ENCODE results near the gene KRT16. TPM values are rescaled to one million over a fixed set of nuclear protein-coding genes. Genes with fewer than 3 reads are reported as not detected.

The KRT16 gene
- total and polyA plus RNA-seq, 12 donors = 0.12 to 0.44 (median 0.15) TPM; not detected in 9

GRCh38 chr17:41563607-41564170, 48.9 kb downstream of the KRT16 start:
- DNase-seq (no peak), ATAC-seq (no peak)
- H3K9me3 ChIP-seq = peaks cover 0 to 10% (median 0%) of the 10 kb centered on the region in 11 donors
- H3K27ac ChIP-seq = no peak overlapping the region
- TF ChIP-seq, protein P1, sequence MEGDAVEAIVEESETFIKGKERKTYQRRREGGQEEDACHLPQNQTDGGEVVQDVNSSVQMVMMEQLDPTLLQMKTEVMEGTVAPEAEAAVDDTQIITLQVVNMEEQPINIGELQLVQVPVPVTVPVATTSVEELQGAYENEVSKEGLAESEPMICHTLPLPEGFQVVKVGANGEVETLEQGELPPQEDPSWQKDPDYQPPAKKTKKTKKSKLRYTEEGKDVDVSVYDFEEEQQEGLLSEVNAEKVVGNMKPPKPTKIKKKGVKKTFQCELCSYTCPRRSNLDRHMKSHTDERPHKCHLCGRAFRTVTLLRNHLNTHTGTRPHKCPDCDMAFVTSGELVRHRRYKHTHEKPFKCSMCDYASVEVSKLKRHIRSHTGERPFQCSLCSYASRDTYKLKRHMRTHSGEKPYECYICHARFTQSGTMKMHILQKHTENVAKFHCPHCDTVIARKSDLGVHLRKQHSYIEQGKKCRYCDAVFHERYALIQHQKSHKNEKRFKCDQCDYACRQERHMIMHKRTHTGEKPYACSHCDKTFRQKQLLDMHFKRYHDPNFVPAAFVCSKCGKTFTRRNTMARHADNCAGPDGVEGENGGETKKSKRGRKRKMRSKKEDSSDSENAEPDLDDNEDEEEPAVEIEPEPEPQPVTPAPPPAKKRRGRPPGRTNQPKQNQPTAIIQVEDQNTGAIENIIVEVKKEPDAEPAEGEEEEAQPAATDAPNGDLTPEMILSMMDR (IDR thresholded peaks at IDR 0.05) = no peak
- intact Hi-C loops (cut with DNase I) = no loop called here
- WGBS, 2 donors = 17 to 18% methylated on average over 3 of the region's 3 CpGs
- no peak overlapping the region for H3K4me3 ChIP-seq
- no peaks in the 10 kb centered on the region for H3K36me3 ChIP-seq
- H3K4me1 ChIP-seq = no peaks in the 10 kb centered on the region
- H3K27me3 ChIP-seq = peaks cover 0 to 73% (median 55%) of the 10 kb centered on the region in 7 donors

- TF ChIP-seq, protein P1 (IDR thresholded peaks at IDR 0.05) = no peak
- Histone ChIP-seq H3K4me3 (no peak overlapping the region), H3K27ac (no peak overlapping the region), H3K9me3 (no peaks in the 10 kb centered on the region), H3K4me1 (no peaks in the 10 kb centered on the region), H3K27me3 (peaks cover 6 to 85% (median 67%) of the 10 kb centered on the region in 7 donors), H3K36me3 (no peaks in the 10 kb centered on the region)
- intact Hi-C loops (cut with DNase I) = no loop called here
- 79 to 82% methylated on average over 6 of the region's 6 CpGs for WGBS, 2 donors
- ATAC-seq = no peak
- DNase-seq = no peak
These were observed 51.0 kb downstream of the KRT16 start for GRCh38 chr17:41561554-41561953.

Other genes with a start within 250 kb of the KRT16 start
- gene KRT33B, start 243.0 kb downstream of the KRT16 start, total RNA-seq = not detected
- not detected for gene KRT33B, start 243.0 kb downstream of the KRT16 start, polyA plus RNA-seq
- not detected for gene KRT34, start 230.5 kb downstream of the KRT16 start, total RNA-seq
- not detected for gene KRT34, start 230.5 kb downstream of the KRT16 start, polyA plus RNA-seq
- gene KRT31, start 215.2 kb downstream of the KRT16 start, total RNA-seq = not detected
- under 1 TPM in 1 of 2 donors, not detected in 1; 0.01 TPM for gene KRT31, start 215.2 kb downstream of the KRT16 start, polyA plus RNA-seq
- gene KRT37, start 188.2 kb downstream of the KRT16 start, total RNA-seq = not detected
- gene KRT37, start 188.2 kb downstream of the KRT16 start, polyA plus RNA-seq = not detected
- not detected for gene KRT38, start 171.8 kb downstream of the KRT16 start, total RNA-seq
- not detected for gene KRT38, start 171.8 kb downstream of the KRT16 start, polyA plus RNA-seq
- gene KRT32, start 145.4 kb downstream of the KRT16 start, total RNA-seq = under 1 TPM in 2 of 10 donors, not detected in 8; 0.14 to 0.21 TPM
- under 1 TPM in 1 of 2 donors, not detected in 1; 0.22 TPM for gene KRT32, start 145.4 kb downstream of the KRT16 start, polyA plus RNA-seq
- not detected for gene KRT35, start 131.6 kb downstream of the KRT16 start, total RNA-seq
- gene KRT35, start 131.6 kb downstream of the KRT16 start, polyA plus RNA-seq = not detected
- gene KRT36, start 122.9 kb downstream of the KRT16 start, total RNA-seq = not detected
- not detected for gene KRT36, start 122.9 kb downstream of the KRT16 start, polyA plus RNA-seq
- gene KRT13, start 107.2 kb downstream of the KRT16 start, total RNA-seq = not detected
- 1 to 10 TPM in 1 of 2 donors, not detected in 1; 6.7 TPM for gene KRT13, start 107.2 kb downstream of the KRT16 start, polyA plus RNA-seq
- under 1 TPM in 1 of 10 donors, not detected in 9; 0.07 TPM for gene KRT15, start 93.9 kb downstream of the KRT16 start, total RNA-seq
- under 1 TPM in 1 of 2 donors, not detected in 1; 0.22 TPM for gene KRT15, start 93.9 kb downstream of the KRT16 start, polyA plus RNA-seq
- gene KRT19, start 84.5 kb downstream of the KRT16 start, total RNA-seq = 1 to 10 TPM in 3 of 10 donors, under 1 TPM in 7; 0.37 to 5.7 (median 0.77) TPM
- gene KRT19, start 84.5 kb downstream of the KRT16 start, polyA plus RNA-seq = 1 to 10 TPM; 1.2 to 1.7 TPM
- gene KRT9, start 40.7 kb downstream of the KRT16 start, total RNA-seq = not detected
- gene KRT9, start 40.7 kb downstream of the KRT16 start, polyA plus RNA-seq = not detected
- gene KRT14, start 25.9 kb downstream of the KRT16 start, total RNA-seq = not detected
- under 1 TPM in 1 of 2 donors, not detected in 1; 0.30 TPM for gene KRT14, start 25.9 kb downstream of the KRT16 start, polyA plus RNA-seq
- not detected for gene KRT17, start 11.8 kb upstream of the KRT16 start, total RNA-seq
- gene KRT17, start 11.8 kb upstream of the KRT16 start, polyA plus RNA-seq = under 1 TPM in 1 of 2 donors, not detected in 1; 0.07 TPM
- 1,000 to 10,000 TPM; 1,115 to 1,330 (median 1,284) TPM for gene EIF1, start 76.1 kb upstream of the KRT16 start, total RNA-seq
- gene EIF1, start 76.1 kb upstream of the KRT16 start, polyA plus RNA-seq = 1,000 to 10,000 TPM in 1 of 2 donors, 100 to 1,000 TPM in 1; 551 to 1,123 TPM
- gene GAST, start 99.6 kb upstream of the KRT16 start, total RNA-seq = not detected
- not detected for gene GAST, start 99.6 kb upstream of the KRT16 start, polyA plus RNA-seq
- under 1 TPM in 1 of 10 donors, not detected in 9; 0.18 TPM for gene HAP1, start 121.9 kb upstream of the KRT16 start, total RNA-seq
- under 1 TPM in 1 of 2 donors, not detected in 1; 0.03 TPM for gene HAP1, start 121.9 kb upstream of the KRT16 start, polyA plus RNA-seq
- gene JUP, start 173.9 kb upstream of the KRT16 start, total RNA-seq = 100 to 1,000 TPM; 113 to 217 (median 156) TPM
- gene JUP, start 173.9 kb upstream of the KRT16 start, polyA plus RNA-seq = 10 to 100 TPM; 80.2 to 95.8 TPM
- 1 to 10 TPM; 2.0 to 7.5 (median 3.8) TPM for gene P3H4, start 199.2 kb upstream of the KRT16 start, total RNA-seq
- 1 to 10 TPM; 5.6 to 7.3 TPM for gene P3H4, start 199.2 kb upstream of the KRT16 start, polyA plus RNA-seq
- gene FKBP10, start 200.2 kb upstream of the KRT16 start, total RNA-seq = 10 to 100 TPM in 4 of 10 donors, 1 to 10 TPM in 6; 4.8 to 31.8 (median 8.7) TPM
- gene FKBP10, start 200.2 kb upstream of the KRT16 start, polyA plus RNA-seq = 10 to 100 TPM; 27.8 to 29.3 TPM
- 10 to 100 TPM; 14.5 to 25.0 (median 20.5) TPM for gene NT5C3B, start 223.5 kb upstream of the KRT16 start, total RNA-seq
- 10 to 100 TPM; 42.1 to 48.5 TPM for gene NT5C3B, start 223.5 kb upstream of the KRT16 start, polyA plus RNA-seq
- gene KLHL10, start 225.1 kb upstream of the KRT16 start, total RNA-seq = under 1 TPM in 4 of 10 donors, not detected in 6; 0.12 to 0.25 (median 0.18) TPM
- under 1 TPM in 1 of 2 donors, not detected in 1; 0.01 TPM for gene KLHL10, start 225.1 kb upstream of the KRT16 start, polyA plus RNA-seq